ENCODE results near the gene TIAM2.

GRCh38 chr6:155207223-155207622 lies 212.1 kb downstream of the TIAM2 start:
- TF ChIP-seq CTCF (IDR thresholded peaks at IDR 0.05) (no peak), EP300 (IDR thresholded peaks at IDR 0.05) (no peak), POLR2A (IDR thresholded peaks at IDR 0.05) (no peak)
